OCI-LY7 (cell line): ENCODE measurements around the gene DGLUCY. TPM values are rescaled to one million over a fixed set of nuclear protein-coding genes. Genes with fewer than 3 reads are reported as not detected.
"Not testable (repeated sequence)": the region's sequence is repeated elsewhere in the genome, so short reads cannot be mapped to it uniquely, and the experiment has no call there.

Experiments used
- BruUV-seq: library from RNA; stranded (reverse); fragments of 400-500 nt; replicated peaks from 2 replicates; lab custom pipeline; 2021; lab: Mats Ljungman, UMichigan
- CTCF ChIA-PET: fragments of 300-600 bp; sonication (Branson Sonifier 250); formaldehyde crosslinking; loops from one replicate; lab custom pipeline; 2022; ENCODE audit warnings: antibody characterized with exemption; ENCODE audit not compliant: unreplicated experiment; lab: Charles Lee
- POLR2A ChIA-PET: fragments of 300-600 bp; sonication (Branson Sonifier 250); formaldehyde crosslinking; loops from one replicate; lab custom pipeline; 2022; ENCODE audit warnings: antibody characterized with exemption; lab: Charles Lee
- DNase-seq: peaks from one replicate; pipeline ENCODE4 v3.0.0-alpha.2; 2015; ENCODE audit warnings: low spot score
- H2AFZ ChIP-seq: fragments of 200-600 bp; sonication (generic), shearing (Covaris generic); 2 replicates; pipeline ENCODE4 v1.6.1; 2014; ENCODE audit warnings: mild to moderate bottlenecking, antibody characterized with exemption, low read length, moderate library complexity
- H3K27ac ChIP-seq: fragments of 200-600 bp; sonication (generic); 2 replicates; pipeline ENCODE4 v1.5.1; 2014; ENCODE audit warnings: mixed run types, low read depth, mild to moderate bottlenecking, moderate library complexity, low read length, inconsistent platforms; ENCODE audit not compliant: poor library complexity, severe bottlenecking
- H3K36me3 ChIP-seq: fragments of 200-600 bp; sonication (generic); 2 replicates; pipeline ENCODE4 v1.6.1; 2014; ENCODE audit warnings: mild to moderate bottlenecking, antibody characterized with exemption, low read length, moderate library complexity, mixed read lengths; ENCODE audit not compliant: insufficient read depth
- H3K4me1 ChIP-seq: fragments of 200-600 bp; sonication (generic); 2 replicates; pipeline ENCODE4 v1.5.1; 2014; ENCODE audit warnings: mild to moderate bottlenecking, low read length; ENCODE audit not compliant: insufficient read depth, poor library complexity, severe bottlenecking
- H3K4me2 ChIP-seq: fragments of 200-600 bp; sonication (generic); 2 replicates; pipeline ENCODE4 v1.6.1; 2014; ENCODE audit warnings: mild to moderate bottlenecking, low read length
- H3K4me3 ChIP-seq: fragments of 200-600 bp; sonication (generic); 2 replicates; pipeline ENCODE4 v1.5.1; 2014; ENCODE audit warnings: mild to moderate bottlenecking, low read depth, low read length; ENCODE audit not compliant: poor library complexity, severe bottlenecking
- H3K79me2 ChIP-seq: fragments of 200-600 bp; sonication (generic); 2 replicates; pipeline ENCODE4 v1.6.1; 2016; ENCODE audit warnings: low read depth, mild to moderate bottlenecking, low read length, moderate library complexity, mixed read lengths; ENCODE audit not compliant: insufficient read depth
- H3K9me2 ChIP-seq: fragments of 200-600 bp; sonication (generic); 2 replicates; pipeline ENCODE4 v1.6.1; 2016; ENCODE audit warnings: mild to moderate bottlenecking, low read length, mixed read lengths; ENCODE audit not compliant: insufficient read depth
- H3K9me3 ChIP-seq: fragments of 200-600 bp; sonication (generic); 2 replicates; pipeline ENCODE4 v1.6.1; 2014; ENCODE audit warnings: mild to moderate bottlenecking, mixed run types, low read length, mixed read lengths
- H4K20me1 ChIP-seq: fragments of 200-600 bp; sonication (generic); 2 replicates; pipeline ENCODE4 v1.6.1; 2014; ENCODE audit warnings: mild to moderate bottlenecking, antibody characterized with exemption, low read length, moderate library complexity, mixed read lengths; ENCODE audit not compliant: insufficient read depth
- EZH2phosphoT487 ChIP-seq: fragments of 200-600 bp; sonication (generic); IDR thresholded peaks from 2 replicates; pipeline ENCODE4 v1.6.1; 2018; ENCODE audit warnings: low read depth, borderline replicate concordance, mild to moderate bottlenecking, mixed run types, antibody characterized with exemption, low read length, moderate library complexity, mixed read lengths
- intact Hi-C: fragments of 100-400 bp; cut with micrococcal nuclease; formaldehyde crosslinking; loops from one replicate; pipeline ENCODE4 v1.10.0; 2022; ENCODE audit not compliant: unreplicated experiment
- total RNA-seq, 2 experiments: library from RNA; depleted of rRNA in 1 of 2; stranded (reverse); fragments of >200 nt in 1 of 2; shearing (Covaris generic) in 1 of 2; gene quantifications; 2 replicates each; pipeline ENCODE4 v1.2.3, GENCODE V29; 2014 to 2022
- TF ChIP-seq, protein P1 (sequence below): fragments of 200-600 bp; sonication (generic); conservative IDR thresholded peaks from 2 replicates; pipeline ENCODE4 v1.5.1; 2014; ENCODE audit warnings: mild to moderate bottlenecking, antibody characterized with exemption, low read length, moderate library complexity, mixed read lengths

DGLUCY gene
- total RNA-seq, 2 experiments from 2014 or later = 37.6 to 56.8 TPM

GRCh38 chr14:91082282-91082681, 31.6 kb upstream of the DGLUCY start:
- BruUV-seq = no TSS peak
- Histone ChIP-seq H3K4me2 (no peak overlapping the region), H3K27ac (no peak overlapping the region), H4K20me1 (no peaks in the 10 kb centered on the region), H3K36me3 (no peaks in the 10 kb centered on the region), H3K9me3 (no peaks in the 10 kb centered on the region), H3K4me1 (no peaks in the 10 kb centered on the region), H3K4me3 (no peak overlapping the region), H3K9me2 (no peaks in the 10 kb centered on the region), H2AFZ (no peak overlapping the region), H3K79me2 (no peaks in the 10 kb centered on the region)
- CTCF ChIA-PET = no interaction called here
- TF ChIP-seq, protein P1, sequence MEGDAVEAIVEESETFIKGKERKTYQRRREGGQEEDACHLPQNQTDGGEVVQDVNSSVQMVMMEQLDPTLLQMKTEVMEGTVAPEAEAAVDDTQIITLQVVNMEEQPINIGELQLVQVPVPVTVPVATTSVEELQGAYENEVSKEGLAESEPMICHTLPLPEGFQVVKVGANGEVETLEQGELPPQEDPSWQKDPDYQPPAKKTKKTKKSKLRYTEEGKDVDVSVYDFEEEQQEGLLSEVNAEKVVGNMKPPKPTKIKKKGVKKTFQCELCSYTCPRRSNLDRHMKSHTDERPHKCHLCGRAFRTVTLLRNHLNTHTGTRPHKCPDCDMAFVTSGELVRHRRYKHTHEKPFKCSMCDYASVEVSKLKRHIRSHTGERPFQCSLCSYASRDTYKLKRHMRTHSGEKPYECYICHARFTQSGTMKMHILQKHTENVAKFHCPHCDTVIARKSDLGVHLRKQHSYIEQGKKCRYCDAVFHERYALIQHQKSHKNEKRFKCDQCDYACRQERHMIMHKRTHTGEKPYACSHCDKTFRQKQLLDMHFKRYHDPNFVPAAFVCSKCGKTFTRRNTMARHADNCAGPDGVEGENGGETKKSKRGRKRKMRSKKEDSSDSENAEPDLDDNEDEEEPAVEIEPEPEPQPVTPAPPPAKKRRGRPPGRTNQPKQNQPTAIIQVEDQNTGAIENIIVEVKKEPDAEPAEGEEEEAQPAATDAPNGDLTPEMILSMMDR = no peak
- TF ChIP-seq EZH2phosphoT487 = no peak
- POLR2A ChIA-PET = interaction anchor here (0.5 kb wide), 1 partner anchor 55 kb away, joined by 3 read pairs; no protein-coding TSS in a partner anchor
- no peak for DNase-seq
- intact Hi-C loops = no loop called here

GRCh38 chr14:91084516-91084915, 29.4 kb upstream of the DGLUCY start:
- no peaks in the 10 kb centered on the region for H3K79me2 ChIP-seq
- DNase-seq = no peak
- ChIA-PET POLR2A (interaction anchor here (0.7 kb wide), 1 partner anchor 31 kb away, joined by 4 read pairs; no protein-coding TSS in a partner anchor), CTCF (interaction anchor here (0.7 kb wide), 1 partner anchor 163 kb away, joined by 5 read pairs; no protein-coding TSS in a partner anchor)
- H3K4me2 ChIP-seq = no peak overlapping the region
- TF ChIP-seq, protein P1 = no peak
- no peak for TF ChIP-seq EZH2phosphoT487
- H2AFZ ChIP-seq = no peak overlapping the region
- no peaks in the 10 kb centered on the region for H3K9me3 ChIP-seq
- H3K36me3 ChIP-seq = no peaks in the 10 kb centered on the region
- no peaks in the 10 kb centered on the region for H4K20me1 ChIP-seq
- no peaks in the 10 kb centered on the region for H3K4me1 ChIP-seq
- BruUV-seq = no TSS peak
- intact Hi-C loops = no loop called here
- no peak overlapping the region for H3K27ac ChIP-seq
- H3K9me2 ChIP-seq = no peaks in the 10 kb centered on the region
- no peak overlapping the region for H3K4me3 ChIP-seq

DNA sequence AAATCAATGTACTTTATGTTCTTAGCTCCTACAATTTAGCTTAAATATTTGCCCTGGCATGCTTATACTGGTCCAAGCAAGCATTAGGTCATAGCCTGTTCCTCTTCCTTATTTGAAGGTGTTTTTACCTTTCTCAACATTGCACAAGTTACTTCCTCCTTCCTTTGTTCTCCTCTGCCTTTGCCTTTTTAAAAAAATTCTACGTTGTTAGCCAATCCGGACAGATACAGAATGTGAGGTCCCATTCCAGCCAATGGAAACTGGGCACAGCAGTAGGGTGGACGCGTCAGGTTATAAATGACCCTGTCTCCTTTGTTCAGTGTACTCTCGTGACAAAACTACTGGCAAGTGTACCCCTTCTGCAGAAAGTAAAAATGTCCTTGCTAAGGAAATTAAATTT, 26.4 kb upstream of the DGLUCY start:
- H2AFZ ChIP-seq, intact Hi-C loops, H3K79me2 ChIP-seq, H4K20me1 ChIP-seq, H3K9me2 ChIP-seq, DNase-seq, H3K4me2 ChIP-seq, BruUV-seq, CTCF ChIA-PET, H3K4me3 ChIP-seq, H3K9me3 ChIP-seq, H3K4me1 ChIP-seq, POLR2A ChIA-PET, H3K36me3 ChIP-seq, H3K27ac ChIP-seq: not testable (repeated sequence)
